Esophagus squamous epithelium (tissue), 5 donors: Measurements from ENCODE around the gene DYNC1I1. TPM values are rescaled to one million over a fixed set of nuclear protein-coding genes. Genes with fewer than 3 reads are reported as not detected.

Source experiments
- DNase-seq: peaks from one replicate; lab custom pipeline; 2025; lab: John Stamatoyannopoulos, UW
- H3K27ac ChIP-seq, 4 donors: fragments of 200-600 bp; sonication (generic); one replicate each; pipeline ENCODE4 v1.5.1; 2016 to 2019; ENCODE audit warnings: mild to moderate bottlenecking in 1 of 4
- H3K27me3 ChIP-seq, 4 donors: fragments of 200-600 bp; sonication (generic); 1 replicate in 3 of 4; 2 replicates in 1 of 4; pipeline versions ENCODE4 v1.5.1 to v1.6.0; 2017 to 2021; ENCODE audit warnings: antibody characterized with exemption in 1 of 4
- H3K36me3 ChIP-seq, 3 donors: fragments of 200-600 bp; sonication (generic); one replicate each; pipeline ENCODE4 v1.5.1; 2016 to 2019
- H3K4me1 ChIP-seq, 3 donors: fragments of 200-600 bp; sonication (generic); one replicate each; pipeline ENCODE4 v1.5.1; 2017 to 2019
- H3K4me3 ChIP-seq, 4 donors: fragments of 200-600 bp; sonication (generic); 1 replicate in 3 of 4; 2 replicates in 1 of 4; pipeline ENCODE4 v1.5.1; 2016 to 2019; ENCODE audit warnings: mild to moderate bottlenecking in 2 of 4, moderate library complexity in 1 of 4
- H3K9me3 ChIP-seq, 3 donors: fragments of 200-600 bp; sonication (generic); one replicate each; pipeline ENCODE4 v1.5.1; 2016 to 2019
- POLR2A ChIP-seq, 4 donors: fragments of 450-650 bp; IDR thresholded peaks; one replicate each; pipeline ENCODE4 v1.6.1; 2017; ENCODE audit warnings: antibody characterized with exemption in 4 of 4, mild to moderate bottlenecking in 4 of 4, moderate library complexity in 3 of 4
- WGBS, 2 donors: methylation state at CpG; one replicate each; pipeline ENCODE4 v1.1.5; 2018; 5-methylcytosine and 5-hydroxymethylcytosine counted together
- intact Hi-C: fragments of 100-400 bp; cut with DNase I; formaldehyde crosslinking; loops from one replicate; pipeline ENCODE4 v1.15.0; 2022
- total RNA-seq, 4 donors: library from RNA; depleted of rRNA; stranded (reverse); fragments of >200 nt; gene quantifications; one replicate each; pipeline ENCODE4 v1.1.0, GENCODE V29; 2016
- TF ChIP-seq, protein P1 (sequence below), 6 experiments: fragments of 450-650 bp in 4 of 6; fragments of 200-600 bp in 2 of 6; sonication (generic) in 2 of 6; IDR thresholded peaks; one replicate each; pipeline ENCODE4 v1.5.1; 2016 to 2019; ENCODE audit warnings: antibody characterized with exemption in 6 of 6, mild to moderate bottlenecking in 4 of 6, moderate library complexity in 4 of 6
- donor health status: DM: yes; HTN: yes; CAD: no.

The DYNC1I1 gene
- total RNA-seq, 4 donors from 2014 or later: 2.0 to 8.0 (median 2.4) TPM

DNA sequence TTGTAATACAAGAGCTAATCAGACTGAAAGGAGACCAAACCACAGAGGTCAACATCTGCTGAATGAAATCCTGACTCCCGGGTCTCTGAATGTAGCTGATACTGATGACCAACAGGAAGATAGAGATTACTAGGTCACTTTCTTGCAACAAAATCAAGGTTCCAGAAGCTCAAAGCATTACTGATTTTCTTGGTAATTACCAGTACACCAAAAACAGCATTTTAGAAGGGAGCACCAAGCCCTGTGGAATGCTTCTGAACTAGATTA lies 371.8 kb downstream of the DYNC1I1 start:
- intact Hi-C loops: no loop called here
- no peak overlapping the region for H3K4me3 ChIP-seq
- TF ChIP-seq POLR2A (IDR thresholded peaks at IDR 0.05): no peak
- TF ChIP-seq, protein P1, sequence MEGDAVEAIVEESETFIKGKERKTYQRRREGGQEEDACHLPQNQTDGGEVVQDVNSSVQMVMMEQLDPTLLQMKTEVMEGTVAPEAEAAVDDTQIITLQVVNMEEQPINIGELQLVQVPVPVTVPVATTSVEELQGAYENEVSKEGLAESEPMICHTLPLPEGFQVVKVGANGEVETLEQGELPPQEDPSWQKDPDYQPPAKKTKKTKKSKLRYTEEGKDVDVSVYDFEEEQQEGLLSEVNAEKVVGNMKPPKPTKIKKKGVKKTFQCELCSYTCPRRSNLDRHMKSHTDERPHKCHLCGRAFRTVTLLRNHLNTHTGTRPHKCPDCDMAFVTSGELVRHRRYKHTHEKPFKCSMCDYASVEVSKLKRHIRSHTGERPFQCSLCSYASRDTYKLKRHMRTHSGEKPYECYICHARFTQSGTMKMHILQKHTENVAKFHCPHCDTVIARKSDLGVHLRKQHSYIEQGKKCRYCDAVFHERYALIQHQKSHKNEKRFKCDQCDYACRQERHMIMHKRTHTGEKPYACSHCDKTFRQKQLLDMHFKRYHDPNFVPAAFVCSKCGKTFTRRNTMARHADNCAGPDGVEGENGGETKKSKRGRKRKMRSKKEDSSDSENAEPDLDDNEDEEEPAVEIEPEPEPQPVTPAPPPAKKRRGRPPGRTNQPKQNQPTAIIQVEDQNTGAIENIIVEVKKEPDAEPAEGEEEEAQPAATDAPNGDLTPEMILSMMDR (IDR thresholded peaks at IDR 0.05): no peak

More for the DNA sequence above, 371.8 kb downstream of the DYNC1I1 start:
- H3K9me3 ChIP-seq: no peaks in the 10 kb centered on the region
- H3K27ac ChIP-seq: no peak overlapping the region
- DNase-seq: no peak
- H3K27me3 ChIP-seq: no peaks in the 10 kb centered on the region
- no peaks in the 10 kb centered on the region for H3K4me1 ChIP-seq
- 77 to 79% methylated on average over 1 of the region's 1 CpG for WGBS, 2 donors
- peaks cover 0 to 55% (median 0%) of the 10 kb centered on the region in 3 donors for H3K36me3 ChIP-seq

Other genes starting within 250 kb of the DYNC1I1 start
- 100 to 1,000 TPM in 2 of 4 donors, 1 to 10 TPM in 2; 4.1 to 129 (median 64.6) TPM for gene PDK4, start 176.0 kb upstream of the DYNC1I1 start, total RNA-seq